Thyroid gland (tissue), 4 donors: Measurements from ENCODE around the gene NGB. TPM values are rescaled to one million over a fixed set of nuclear protein-coding genes. Genes with fewer than 3 reads are reported as not detected.

Experiments
- DNase-seq, 2 donors: peaks; one replicate each; pipeline ENCODE4 v3.0.0-alpha.2; 2019
- H3K27ac ChIP-seq, 3 donors: fragments of 200-600 bp; sonication (generic); 1 replicate in 2 of 3; 2 replicates in 1 of 3; pipeline ENCODE4 v1.5.1; 2016 to 2019; ENCODE audit warnings: mild to moderate bottlenecking in 1 of 3, moderate library complexity in 1 of 3
- H3K27me3 ChIP-seq: fragments of 200-600 bp; sonication (generic); one replicate; pipeline ENCODE4 v1.5.1; 2019
- H3K36me3 ChIP-seq, 2 donors: fragments of 200-600 bp; sonication (generic); one replicate each; pipeline ENCODE4 v1.5.1; 2016 to 2019
- H3K4me1 ChIP-seq, 2 donors: fragments of 200-600 bp; sonication (generic); one replicate each; pipeline ENCODE4 v1.5.1; 2017 to 2019
- H3K4me3 ChIP-seq, 3 donors: fragments of 200-600 bp; sonication (generic); replicated peaks in 1 of 3; 1 replicate in 2 of 3; 2 replicates in 1 of 3; pipeline ENCODE4 v1.5.1; 2016; ENCODE audit warnings: mild to moderate bottlenecking in 1 of 3
- H3K9me3 ChIP-seq: fragments of 200-600 bp; sonication (generic); one replicate; pipeline ENCODE4 v1.5.1; 2017
- CTCF ChIP-seq, 6 experiments: fragments of 200-600 bp in 3 of 6; fragments of 450-650 bp in 3 of 6; sonication (generic) in 3 of 6; IDR thresholded peaks; one replicate each; pipeline ENCODE4 v1.5.1; 2016 to 2019; ENCODE audit warnings: antibody characterized with exemption in 6 of 6, mild to moderate bottlenecking in 2 of 6, inconsistent platforms in 1 of 6, moderate library complexity in 1 of 6
- POLR2A ChIP-seq, 2 donors: fragments of 450-650 bp; IDR thresholded peaks; one replicate each; pipeline ENCODE4 v1.6.1; 2017; ENCODE audit warnings: antibody characterized with exemption in 2 of 2, mild to moderate bottlenecking in 2 of 2, moderate library complexity in 1 of 2
- WGBS, 2 donors: methylation state at CpG; one replicate each; pipeline ENCODE4 v1.1.5; 2017; 5-methylcytosine and 5-hydroxymethylcytosine counted together
- intact Hi-C: fragments of 100-400 bp; cut with DNase I; formaldehyde crosslinking; loops from one replicate; pipeline ENCODE4 v1.15.1; 2023
- total RNA-seq, 4 donors: library from RNA; depleted of rRNA; stranded (reverse); fragments of >200 nt; gene quantifications; one replicate each; pipeline ENCODE4 v1.2.3, GENCODE V29; 2016

The NGB gene
- total RNA-seq, 4 donors from 2014 or later, result not detected

GRCh38 chr14:77253333-77254190, 17.4 kb downstream of the NGB start:
- TF ChIP-seq CTCF (IDR thresholded peaks at IDR 0.05) (no peak), POLR2A (IDR thresholded peaks at IDR 0.05) (no peak)
- WGBS, 2 donors, result 64 to 65% methylated on average over 19 of the region's 20 CpGs
- H3K27me3 ChIP-seq, result no peaks in the 10 kb centered on the region
- intact Hi-C loops, result no loop called here
- no peak for DNase-seq
- H3K4me3 ChIP-seq, result no peak overlapping the region
- no peaks in the 10 kb centered on the region for H3K36me3 ChIP-seq
- no peaks in the 10 kb centered on the region for H3K4me1 ChIP-seq
- H3K9me3 ChIP-seq, result no peaks in the 10 kb centered on the region
- no peak overlapping the region for H3K27ac ChIP-seq

GRCh38 chr14:77251870-77252269, 19.1 kb downstream of the NGB start:
- no peaks in the 10 kb centered on the region for H3K4me1 ChIP-seq
- WGBS, 2 donors, result 89 to 90% methylated on average over 11 of the region's 11 CpGs
- DNase-seq, result no peak
- no peak for TF ChIP-seq POLR2A (IDR thresholded peaks at IDR 0.05)
- TF ChIP-seq CTCF (IDR thresholded peaks at IDR 0.05), result no peak
- no peak overlapping the region for H3K27ac ChIP-seq
- intact Hi-C loops, result no loop called here
- no peaks in the 10 kb centered on the region for H3K27me3 ChIP-seq
- no peaks in the 10 kb centered on the region for H3K36me3 ChIP-seq
- H3K4me3 ChIP-seq, result no peak overlapping the region
- H3K9me3 ChIP-seq, result no peaks in the 10 kb centered on the region

- 80 to 85% methylated on average over 6 of the region's 6 CpGs for WGBS, 2 donors
- no peaks in the 10 kb centered on the region for H3K27me3 ChIP-seq
- H3K4me1 ChIP-seq, result no peaks in the 10 kb centered on the region
- no peak for DNase-seq
- H3K27ac ChIP-seq, result no peak overlapping the region
- TF ChIP-seq CTCF (IDR thresholded peaks at IDR 0.05) (no peak), POLR2A (IDR thresholded peaks at IDR 0.05) (no peak)
- no peak overlapping the region for H3K4me3 ChIP-seq
- intact Hi-C loops, result no loop called here
- no peaks in the 10 kb centered on the region for H3K36me3 ChIP-seq
- H3K9me3 ChIP-seq, result no peaks in the 10 kb centered on the region
Measured at GRCh38 chr14:77250927-77251326, 20.1 kb downstream of the NGB start.

GRCh38 chr14:77249286-77249685, 21.7 kb downstream of the NGB start:
- no peaks in the 10 kb centered on the region for H3K36me3 ChIP-seq
- WGBS, 2 donors, result 91 to 97% methylated on average over 5 to 7 of the region's 7 CpGs
- no peak for TF ChIP-seq CTCF (IDR thresholded peaks at IDR 0.05)
- no peak for TF ChIP-seq POLR2A (IDR thresholded peaks at IDR 0.05)
- no peaks in the 10 kb centered on the region for H3K27me3 ChIP-seq
- intact Hi-C loops, result no loop called here
- no peaks in the 10 kb centered on the region for H3K9me3 ChIP-seq
- no peaks in the 10 kb centered on the region for H3K4me1 ChIP-seq
- H3K4me3 ChIP-seq, result no peak overlapping the region
- DNase-seq, result no peak
- H3K27ac ChIP-seq, result no peak overlapping the region

- intact Hi-C loops, result no loop called here
- no peak for TF ChIP-seq CTCF (IDR thresholded peaks at IDR 0.05)
- no peak for TF ChIP-seq POLR2A (IDR thresholded peaks at IDR 0.05)
- H3K9me3 ChIP-seq, result no peaks in the 10 kb centered on the region
- no peak for DNase-seq
- no peak overlapping the region for H3K27ac ChIP-seq
- H3K27me3 ChIP-seq, result no peaks in the 10 kb centered on the region
- 89 to 93% methylated on average over 5 to 7 of the region's 7 CpGs for WGBS, 2 donors
- no peaks in the 10 kb centered on the region for H3K4me1 ChIP-seq
- no peak overlapping the region for H3K4me3 ChIP-seq
- no peaks in the 10 kb centered on the region for H3K36me3 ChIP-seq
Measured at GRCh38 chr14:77248666-77249065, 22.3 kb downstream of the NGB start.
